Bronchial epithelial cell (primary cell): ENCODE data around the gene KCNN3. TPM values are rescaled to one million over a fixed set of nuclear protein-coding genes. Genes with fewer than 3 reads are reported as not detected.

ENCODE experiments used
- DNase-seq: peaks from one replicate; pipeline ENCODE4 v3.0.0-alpha.2; 2010; ENCODE audit warnings: low read depth
- FAIRE-seq: peaks from 2 replicates; lab custom pipeline; 2011; peaks lifted over from hg19 to GRCh38; lab: Jason Lieb, UNC
- H3K27me3 ChIP-seq: 2 replicates; pipeline ENCODE4 v1.5.1; 2011; ENCODE audit warnings: low read length; ENCODE audit not compliant: control insufficient read depth, insufficient read depth
- H3K36me3 ChIP-seq: 2 replicates; pipeline ENCODE4 v1.5.1; 2011; ENCODE audit warnings: low read length; ENCODE audit not compliant: control insufficient read depth, insufficient read depth
- H3K4me3 ChIP-seq: 2 replicates; pipeline ENCODE4 v1.5.1; 2011; ENCODE audit warnings: mild to moderate bottlenecking, low read depth, low read length, control low read depth
- CTCF ChIP-seq: IDR thresholded peaks from 2 replicates; pipeline ENCODE4 v1.5.1; 2011; ENCODE audit warnings: mild to moderate bottlenecking, moderate library complexity, low read length, control low read depth, inconsistent platforms; ENCODE audit not compliant: insufficient read depth, severe bottlenecking
- total RNA-seq: library from RNA; depleted of rRNA; stranded (reverse); fragments of >200 nt; gene quantifications from 2 replicates; pipeline ENCODE4 v1.2.1, GENCODE V29; 2014

KCNN3 gene
- total RNA-seq, 1 donor from 2014 or later: under 0.01 TPM

- no peak for TF ChIP-seq CTCF
- DNase-seq: no peak
- Histone ChIP-seq H3K36me3 (no peaks in the 10 kb centered on the region), H3K27me3 (peaks cover 17% of the 10 kb centered on the region), H3K4me3 (no peak overlapping the region)
- no peak for FAIRE-seq
Measured at GRCh38 chr1:154871374-154871773, 1.3 kb upstream of the KCNN3 start.

- no peak overlapping the region for H3K4me3 ChIP-seq
- H3K27me3 ChIP-seq: peaks cover 17% of the 10 kb centered on the region
- DNase-seq (no peak), FAIRE-seq (no peak)
- H3K36me3 ChIP-seq: no peaks in the 10 kb centered on the region
- TF ChIP-seq CTCF: no peak
Measured at GRCh38 chr1:154870734-154871133, 653 bp upstream of the KCNN3 start.

- Histone ChIP-seq H3K4me3 (no peak overlapping the region), H3K36me3 (no peaks in the 10 kb centered on the region), H3K27me3 (peaks cover 17% of the 10 kb centered on the region)
- TF ChIP-seq CTCF: no peak
- DNase-seq (no peak), FAIRE-seq (no peak)
Measured at GRCh38 chr1:154869351-154870114, 548 bp downstream of the KCNN3 start.

GRCh38 chr1:154867841-154868605 lies 2.1 kb downstream of the KCNN3 start:
- Histone ChIP-seq H3K4me3 (no peak overlapping the region), H3K36me3 (no peaks in the 10 kb centered on the region), H3K27me3 (peaks cover 17% of the 10 kb centered on the region)
- FAIRE-seq (no peak), DNase-seq (no peak)
- no peak for TF ChIP-seq CTCF

- peak; percentile 73 for DNase-seq
- Histone ChIP-seq H3K4me3 (no peak overlapping the region), H3K27me3 (peaks cover 23% of the 10 kb centered on the region), H3K36me3 (no peaks in the 10 kb centered on the region)
- no peak for FAIRE-seq
- no peak for TF ChIP-seq CTCF
Measured at GRCh38 chr1:154867064-154867825, 2.8 kb downstream of the KCNN3 start.
